Nephron progenitor cell (in vitro differentiated cells): ENCODE results near the gene USP31.

Experiments used
- DNase-seq: peaks from one replicate; pipeline ENCODE4 v3.0.0; 2021
- H3K27ac Mint-ChIP-seq: 2 replicates; pipeline ENCODE4 v1.8.0; 2021; ENCODE audit warnings: mild to moderate bottlenecking, moderate library complexity, mixed read lengths
- H3K27me3 Mint-ChIP-seq: 2 replicates; pipeline ENCODE4 v1.8.0; 2021; ENCODE audit warnings: mild to moderate bottlenecking, low read depth, mixed read lengths; ENCODE audit not compliant: poor library complexity
- H3K36me3 Mint-ChIP-seq: 2 replicates; pipeline ENCODE4 v1.8.0; 2021; ENCODE audit warnings: low read depth, mixed read lengths
- H3K4me1 Mint-ChIP-seq: 2 replicates; pipeline ENCODE4 v1.8.0; 2021; ENCODE audit warnings: mixed read lengths
- H3K4me3 Mint-ChIP-seq: 2 replicates; pipeline ENCODE4 v1.8.0; 2021; ENCODE audit warnings: mild to moderate bottlenecking, moderate library complexity, mixed read lengths
- H3K9me3 Mint-ChIP-seq: 2 replicates; pipeline ENCODE4 v1.8.0; 2021; ENCODE audit warnings: mild to moderate bottlenecking, moderate library complexity, mixed read lengths
- TF ChIP-seq, protein P1 (sequence below): fragments of 200-600 bp; sonication (generic); IDR thresholded peaks from 2 replicates; pipeline ENCODE4 v1.5.0; 2021; ENCODE audit warnings: antibody characterized with exemption

The USP31 gene

DNA sequence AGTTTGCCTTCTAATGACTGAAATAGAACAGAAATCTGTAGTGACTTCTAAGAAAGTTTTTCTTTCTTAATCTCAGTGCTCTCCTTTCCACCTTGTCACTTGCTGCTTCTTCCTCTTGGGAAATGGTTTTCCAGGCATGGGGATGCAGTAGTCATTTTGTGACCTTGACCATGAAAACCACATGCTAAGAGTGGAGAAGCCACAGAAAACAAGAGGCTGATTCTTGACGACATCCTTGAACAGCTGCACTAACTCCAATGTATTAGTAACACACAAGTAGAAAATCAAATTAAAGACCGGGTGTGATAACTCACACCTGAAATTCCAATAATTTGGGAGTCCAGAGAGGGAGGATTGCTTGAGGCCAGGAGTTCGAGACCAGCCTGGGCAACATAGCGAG lies 15.5 kb upstream of the USP31 start:
- Mint-ChIP-seq H3K4me3 (no peak overlapping the region), H3K27ac (no peak overlapping the region), H3K4me1 (no peaks in the 10 kb centered on the region), H3K27me3 (peaks cover 23% of the 10 kb centered on the region), H3K36me3 (no peaks in the 10 kb centered on the region), H3K9me3 (peaks cover 7% of the 10 kb centered on the region)
- DNase-seq, result no peak
- TF ChIP-seq, protein P1, sequence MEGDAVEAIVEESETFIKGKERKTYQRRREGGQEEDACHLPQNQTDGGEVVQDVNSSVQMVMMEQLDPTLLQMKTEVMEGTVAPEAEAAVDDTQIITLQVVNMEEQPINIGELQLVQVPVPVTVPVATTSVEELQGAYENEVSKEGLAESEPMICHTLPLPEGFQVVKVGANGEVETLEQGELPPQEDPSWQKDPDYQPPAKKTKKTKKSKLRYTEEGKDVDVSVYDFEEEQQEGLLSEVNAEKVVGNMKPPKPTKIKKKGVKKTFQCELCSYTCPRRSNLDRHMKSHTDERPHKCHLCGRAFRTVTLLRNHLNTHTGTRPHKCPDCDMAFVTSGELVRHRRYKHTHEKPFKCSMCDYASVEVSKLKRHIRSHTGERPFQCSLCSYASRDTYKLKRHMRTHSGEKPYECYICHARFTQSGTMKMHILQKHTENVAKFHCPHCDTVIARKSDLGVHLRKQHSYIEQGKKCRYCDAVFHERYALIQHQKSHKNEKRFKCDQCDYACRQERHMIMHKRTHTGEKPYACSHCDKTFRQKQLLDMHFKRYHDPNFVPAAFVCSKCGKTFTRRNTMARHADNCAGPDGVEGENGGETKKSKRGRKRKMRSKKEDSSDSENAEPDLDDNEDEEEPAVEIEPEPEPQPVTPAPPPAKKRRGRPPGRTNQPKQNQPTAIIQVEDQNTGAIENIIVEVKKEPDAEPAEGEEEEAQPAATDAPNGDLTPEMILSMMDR, result no peak

DNA sequence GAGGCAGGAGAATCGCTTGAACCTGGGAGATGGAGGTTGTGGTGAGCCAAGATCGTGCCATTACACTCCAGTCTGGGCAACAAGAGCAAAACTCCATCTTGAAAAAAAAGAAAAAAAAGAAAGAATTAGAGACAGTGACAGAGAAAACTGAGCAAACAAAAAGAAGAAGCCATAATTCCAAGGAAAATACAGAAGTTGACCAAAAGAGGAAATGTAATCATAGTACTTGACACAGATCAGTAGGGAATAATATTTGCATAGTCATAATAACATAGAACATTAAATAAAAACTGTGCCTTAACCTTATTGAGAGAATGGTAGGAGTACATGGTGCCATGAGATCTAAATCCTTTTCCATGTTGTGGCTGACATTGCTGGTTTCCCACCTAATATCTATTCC lies 14.7 kb upstream of the USP31 start:
- DNase-seq, result no peak
- H3K36me3 Mint-ChIP-seq, result no peaks in the 10 kb centered on the region
- TF ChIP-seq, protein P1, result no peak
- H3K27me3 Mint-ChIP-seq, result peaks cover 25% of the 10 kb centered on the region
- H3K4me1 Mint-ChIP-seq, result no peaks in the 10 kb centered on the region
- H3K4me3 Mint-ChIP-seq, result no peak overlapping the region
- no peak overlapping the region for H3K27ac Mint-ChIP-seq
- peaks cover 7% of the 10 kb centered on the region for H3K9me3 Mint-ChIP-seq

DNA sequence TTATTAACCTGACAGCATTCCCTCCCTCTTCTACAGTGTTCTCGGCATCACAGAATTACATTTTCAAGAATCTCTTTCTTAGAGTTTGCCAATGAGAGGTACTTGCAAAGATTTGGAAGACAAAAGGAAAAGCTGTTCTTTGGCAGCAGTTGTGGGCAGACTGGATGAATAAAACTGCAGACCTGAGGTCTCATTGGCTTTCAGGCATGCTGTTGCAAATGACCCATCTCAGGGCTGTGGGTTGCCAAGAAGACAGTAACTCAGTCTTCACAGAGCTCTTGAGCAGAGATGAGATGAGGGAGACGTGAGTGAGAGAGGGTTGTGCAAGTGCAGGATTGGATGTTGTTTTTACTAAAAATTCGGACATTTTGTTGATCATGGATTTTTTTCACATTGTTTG lies 11.3 kb upstream of the USP31 start:
- H3K27me3 Mint-ChIP-seq, result peaks cover 33% of the 10 kb centered on the region
- no peak for DNase-seq
- TF ChIP-seq, protein P1, result no peak
- no peaks in the 10 kb centered on the region for H3K36me3 Mint-ChIP-seq
- no peak overlapping the region for H3K4me3 Mint-ChIP-seq
- H3K27ac Mint-ChIP-seq, result no peak overlapping the region
- H3K9me3 Mint-ChIP-seq, result peaks cover 7% of the 10 kb centered on the region
- H3K4me1 Mint-ChIP-seq, result peaks cover 4% of the 10 kb centered on the region

DNA sequence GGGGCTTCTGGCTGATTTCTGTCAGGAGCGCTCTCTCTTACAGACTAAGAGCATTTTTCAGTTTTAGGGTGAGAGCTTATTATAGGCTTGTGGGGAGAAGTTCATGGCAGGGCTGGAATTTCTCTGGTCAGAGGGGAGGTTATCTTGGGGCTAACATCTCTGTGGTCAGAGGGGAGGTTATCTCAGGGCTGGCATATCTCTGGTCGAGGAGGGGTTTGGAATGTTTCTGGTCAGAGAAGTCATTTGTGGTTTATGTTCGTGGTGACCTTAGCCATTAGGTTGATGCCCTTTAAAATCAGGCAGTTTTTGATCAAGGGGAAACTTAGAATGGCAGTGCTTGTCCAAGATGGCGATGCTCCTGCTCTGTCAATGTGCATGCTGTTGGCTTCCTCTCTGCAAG lies 10.8 kb upstream of the USP31 start:
- Mint-ChIP-seq H3K4me3 (no peak overlapping the region), H3K9me3 (peaks cover 7% of the 10 kb centered on the region), H3K27me3 (peaks cover 37% of the 10 kb centered on the region), H3K36me3 (no peaks in the 10 kb centered on the region), H3K4me1 (peaks cover 4% of the 10 kb centered on the region), H3K27ac (no peak overlapping the region)
- no peak for DNase-seq
- TF ChIP-seq, protein P1, result no peak

DNA sequence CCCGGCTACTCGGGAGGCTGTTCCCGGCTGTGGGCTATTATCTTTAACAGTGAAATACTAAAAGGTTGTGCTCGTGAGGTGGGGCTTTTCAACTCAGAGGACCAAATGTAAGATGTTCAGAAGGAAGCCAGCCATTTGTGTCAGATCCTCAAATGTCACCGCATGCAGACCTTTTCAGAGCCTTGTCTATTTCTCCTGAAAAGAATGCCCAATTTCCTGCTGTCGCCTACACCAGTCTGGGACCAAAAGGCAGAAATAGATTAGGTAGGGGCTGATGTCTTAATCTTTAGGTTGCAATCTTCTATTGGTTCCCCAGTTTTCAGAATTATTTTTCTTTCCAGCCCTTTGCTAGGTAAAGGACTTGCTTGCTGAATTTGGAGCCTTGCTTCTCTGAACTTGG lies 8.9 kb upstream of the USP31 start:
- H3K27me3 Mint-ChIP-seq, result peaks cover 40% of the 10 kb centered on the region
- peaks cover 7% of the 10 kb centered on the region for H3K9me3 Mint-ChIP-seq
- H3K4me3 Mint-ChIP-seq, result no peak overlapping the region
- no peak overlapping the region for H3K27ac Mint-ChIP-seq
- no peaks in the 10 kb centered on the region for H3K36me3 Mint-ChIP-seq
- H3K4me1 Mint-ChIP-seq, result peaks cover 4% of the 10 kb centered on the region
- DNase-seq, result no peak
- TF ChIP-seq, protein P1, result no peak

DNA sequence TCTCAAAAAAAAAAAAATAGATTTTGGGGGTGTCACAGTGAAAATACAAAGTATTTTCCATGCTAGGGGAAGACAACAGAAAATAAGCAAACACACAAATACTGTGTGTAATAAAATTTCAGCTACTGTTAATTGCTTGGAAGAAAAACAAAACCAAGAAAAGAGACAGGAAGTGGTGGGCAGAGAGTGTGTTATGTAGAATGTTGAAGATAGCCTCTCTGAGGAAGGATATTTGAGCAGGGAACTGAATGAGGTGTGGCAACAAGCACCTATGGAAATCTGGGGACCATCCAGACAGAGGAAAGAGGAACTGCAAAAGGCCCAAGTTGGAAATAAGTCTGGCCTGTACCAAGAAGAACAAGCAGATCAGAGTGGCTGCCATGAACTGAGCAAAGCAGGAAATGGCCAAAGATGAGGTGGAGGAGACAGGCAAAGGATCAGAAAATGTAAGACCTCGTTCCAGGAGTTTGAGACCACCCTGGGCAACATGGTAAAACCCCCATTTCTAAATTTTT lies 7.8 kb upstream of the USP31 start:
- no peak overlapping the region for H3K4me3 Mint-ChIP-seq
- H3K9me3 Mint-ChIP-seq, result peaks cover 7% of the 10 kb centered on the region
- peaks cover 40% of the 10 kb centered on the region for H3K27me3 Mint-ChIP-seq
- no peaks in the 10 kb centered on the region for H3K36me3 Mint-ChIP-seq
- no peak overlapping the region for H3K27ac Mint-ChIP-seq
- TF ChIP-seq, protein P1, result no peak
- peaks cover 4% of the 10 kb centered on the region for H3K4me1 Mint-ChIP-seq
- DNase-seq, result no peak
